Mesendoderm (in vitro differentiated cells): ENCODE data around the gene TMTC2.

Experiments used
- DNase-seq: peaks from one replicate; pipeline ENCODE4 v3.0.0; 2013
- H2AK5ac ChIP-seq: 2 replicates; pipeline ENCODE4 v1.6.1; 2013; ENCODE audit warnings: low read length, inconsistent platforms
- H2BK120ac ChIP-seq: 2 replicates; pipeline ENCODE4 v1.6.1; 2013; ENCODE audit warnings: low read depth, mild to moderate bottlenecking, low read length, moderate library complexity, mixed read lengths
- H2BK15ac ChIP-seq: replicated peaks from 2 replicates; pipeline ENCODE4 v1.6.1; 2013; ENCODE audit warnings: low read depth, mild to moderate bottlenecking, moderate library complexity
- H2BK5ac ChIP-seq: 2 replicates; pipeline ENCODE4 v1.6.1; 2013; ENCODE audit warnings: low read length, inconsistent platforms
- H3K18ac ChIP-seq: 2 replicates; pipeline ENCODE4 v1.6.1; 2013; ENCODE audit warnings: mild to moderate bottlenecking, low read length, mixed read lengths
- H3K23ac ChIP-seq: one replicate; pipeline ENCODE4 v1.6.1; 2013; ENCODE audit warnings: low read length
- H3K27ac ChIP-seq: 2 replicates; pipeline ENCODE4 v1.5.1; 2013; ENCODE audit warnings: low read depth, mild to moderate bottlenecking, inconsistent platforms, low read length, moderate library complexity
- H3K27me3 ChIP-seq: 2 replicates; pipeline ENCODE4 v1.6.1; 2013; ENCODE audit warnings: low read length, control low read depth, mild to moderate bottlenecking, inconsistent platforms; ENCODE audit not compliant: insufficient read depth, poor library complexity
- H3K36me3 ChIP-seq: 2 replicates; pipeline ENCODE4 v1.6.1; 2013; ENCODE audit warnings: low read length, inconsistent platforms; ENCODE audit not compliant: control insufficient read depth, insufficient read depth
- H3K4ac ChIP-seq: one replicate; pipeline ENCODE4 v1.6.1; 2013; ENCODE audit warnings: low read depth, mild to moderate bottlenecking, low read length, moderate library complexity
- H3K4me1 ChIP-seq: 2 replicates; pipeline ENCODE4 v1.6.1; 2013; ENCODE audit warnings: low read depth, low read length, inconsistent platforms; ENCODE audit not compliant: control insufficient read depth
- H3K4me2 ChIP-seq: 2 replicates; pipeline ENCODE4 v1.6.1; 2013; ENCODE audit warnings: low read length
- H3K4me3 ChIP-seq: 2 replicates; pipeline ENCODE4 v1.5.1; 2013; ENCODE audit warnings: mild to moderate bottlenecking, low read length
- H3K56ac ChIP-seq: one replicate; pipeline ENCODE4 v1.6.1; 2013; ENCODE audit warnings: low read length
- H3K79me1 ChIP-seq: 2 replicates; pipeline ENCODE4 v1.6.1; 2013; ENCODE audit warnings: low read length, inconsistent platforms
- H3K79me2 ChIP-seq: 2 replicates; pipeline ENCODE4 v1.6.1; 2013; ENCODE audit warnings: mild to moderate bottlenecking, low read length; ENCODE audit not compliant: control insufficient read depth, insufficient read depth
- H3K9ac ChIP-seq: 2 replicates; pipeline ENCODE4 v1.6.1; 2013; ENCODE audit warnings: low read length, inconsistent platforms
- H4K5ac ChIP-seq: one replicate; pipeline ENCODE4 v1.6.1; 2013; ENCODE audit warnings: low read length
- H4K8ac ChIP-seq: one replicate; pipeline ENCODE4 v1.6.1; 2013; ENCODE audit warnings: low read depth, mild to moderate bottlenecking, control low read depth, low read length, moderate library complexity
- WGBS: extraction: QIAGEN DNeasy Blood & Tissue Kit; methylation state at CpG from one replicate; pipeline ENCODE4 v1.1.7; 2013; ENCODE audit warnings: low lambda C conversion rate, missing lambda C conversion rate; ENCODE audit not compliant: insufficient coverage; ENCODE audit errors: extremely low coverage; 5-methylcytosine and 5-hydroxymethylcytosine counted together

The TMTC2 gene

DNA sequence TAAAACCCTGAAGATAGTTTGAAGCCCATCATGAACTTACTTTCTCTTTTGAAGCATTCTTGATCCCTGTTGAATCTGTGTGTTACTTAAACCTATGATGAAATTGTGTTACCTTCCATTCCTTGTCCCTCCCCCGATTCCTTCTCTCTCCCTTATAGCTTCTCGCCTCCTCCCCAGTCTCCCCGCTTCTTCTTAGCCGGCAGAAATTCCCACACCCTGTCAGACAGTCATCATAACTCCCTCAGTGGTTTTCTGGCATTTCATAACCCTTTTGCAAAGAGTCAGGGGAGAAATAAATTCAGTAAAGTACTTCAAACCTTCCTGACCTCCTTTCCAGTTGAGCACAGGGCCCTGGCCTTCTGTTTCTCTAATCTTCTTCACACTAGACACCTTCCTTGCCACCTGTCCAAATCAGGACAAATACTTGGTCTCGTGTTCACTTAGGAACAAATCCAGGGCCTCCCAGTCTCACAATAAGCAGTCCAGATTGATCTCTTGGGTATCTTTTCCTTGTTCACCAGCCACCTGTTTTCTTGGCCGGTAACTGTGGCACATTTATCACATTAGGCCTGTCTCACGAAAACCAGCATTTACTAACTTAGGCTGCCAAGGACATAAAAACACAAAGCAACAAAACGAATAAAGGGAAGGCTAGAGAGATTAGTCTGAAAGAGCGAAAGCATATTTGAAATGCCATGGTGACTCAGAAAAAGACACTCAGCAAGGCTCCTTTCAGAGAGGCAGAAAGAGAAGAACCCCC lies 355.9 kb downstream of the TMTC2 start:
- Histone ChIP-seq H3K18ac (peak overlapping the region; percentile 22), H3K56ac (peak overlapping the region; percentile 44), H3K36me3 (no peaks in the 10 kb centered on the region), H2AK5ac (no peak overlapping the region), H3K79me2 (no peaks in the 10 kb centered on the region), H3K4ac (peak overlapping the region; percentile 48), H4K8ac (no peak overlapping the region), H3K27me3 (no peaks in the 10 kb centered on the region), H3K4me2 (no peak overlapping the region), H3K23ac (no peak overlapping the region), H2BK120ac (no peak overlapping the region), H2BK5ac (no peak overlapping the region), H3K27ac (peak overlapping the region; percentile 38), H3K4me3 (no peak overlapping the region), H3K79me1 (no peaks in the 10 kb centered on the region), H2BK15ac (no peak overlapping the region), H3K4me1 (peaks cover 3% of the 10 kb centered on the region), H4K5ac (no peak overlapping the region), H3K9ac (no peak overlapping the region)
- no CpG with 5 or more reads among the region's 9 CpGs for WGBS
- peak; percentile 50 for DNase-seq

DNA sequence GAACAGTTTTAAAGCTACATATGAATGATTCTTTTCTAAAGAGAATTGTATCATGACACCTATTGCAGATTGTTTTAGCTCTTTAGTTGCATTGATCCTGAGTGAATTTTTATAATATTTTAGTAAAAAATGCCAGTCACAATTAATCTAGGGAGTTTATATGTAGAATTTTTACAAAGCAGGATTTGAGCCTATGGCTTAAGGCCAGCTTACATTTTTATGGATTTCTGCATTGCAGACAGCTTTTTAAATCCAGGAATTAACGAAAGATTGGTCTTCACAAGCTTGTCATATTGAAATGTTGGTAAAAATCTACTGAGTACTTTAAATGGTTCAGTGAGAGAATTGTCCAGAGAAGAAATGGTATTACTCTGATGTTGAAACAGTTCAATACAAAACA lies 358.0 kb downstream of the TMTC2 start:
- H3K27ac ChIP-seq = no peak overlapping the region
- no peak overlapping the region for H4K8ac ChIP-seq
- no peak overlapping the region for H3K56ac ChIP-seq
- peaks cover 3% of the 10 kb centered on the region for H3K4me1 ChIP-seq
- no peaks in the 10 kb centered on the region for H3K79me1 ChIP-seq
- no peak overlapping the region for H3K23ac ChIP-seq
- no peak overlapping the region for H2BK120ac ChIP-seq
- DNase-seq = no peak
- H3K4me3 ChIP-seq = no peak overlapping the region
- H4K5ac ChIP-seq = no peak overlapping the region
- H3K18ac ChIP-seq = no peak overlapping the region
- no peak overlapping the region for H2BK5ac ChIP-seq
- H3K9ac ChIP-seq = no peak overlapping the region
- no peaks in the 10 kb centered on the region for H3K36me3 ChIP-seq
- no peaks in the 10 kb centered on the region for H3K79me2 ChIP-seq
- H3K27me3 ChIP-seq = no peaks in the 10 kb centered on the region
- H3K4me2 ChIP-seq = no peak overlapping the region
- no peak overlapping the region for H2BK15ac ChIP-seq
- WGBS = no CpG with 5 or more reads among the region's 1 CpG
- H3K4ac ChIP-seq = no peak overlapping the region
- H2AK5ac ChIP-seq = no peak overlapping the region

GRCh38 chr12:83046019-83046418 lies 359.3 kb downstream of the TMTC2 start:
- H2BK15ac ChIP-seq = no peak overlapping the region
- H3K4me1 ChIP-seq = peaks cover 3% of the 10 kb centered on the region
- no peaks in the 10 kb centered on the region for H3K79me2 ChIP-seq
- H2AK5ac ChIP-seq = no peak overlapping the region
- H2BK5ac ChIP-seq = no peak overlapping the region
- H3K4ac ChIP-seq = no peak overlapping the region
- no peak overlapping the region for H3K4me3 ChIP-seq
- H3K27ac ChIP-seq = no peak overlapping the region
- no peak overlapping the region for H4K5ac ChIP-seq
- no peaks in the 10 kb centered on the region for H3K27me3 ChIP-seq
- no peak overlapping the region for H2BK120ac ChIP-seq
- no peaks in the 10 kb centered on the region for H3K79me1 ChIP-seq
- no peak overlapping the region for H3K4me2 ChIP-seq
- H3K23ac ChIP-seq = no peak overlapping the region
- no peaks in the 10 kb centered on the region for H3K36me3 ChIP-seq
- H3K56ac ChIP-seq = no peak overlapping the region
- no peak overlapping the region for H4K8ac ChIP-seq
- no CpG with 5 or more reads among the region's 5 CpGs for WGBS
- DNase-seq = no peak
- H3K9ac ChIP-seq = no peak overlapping the region
- H3K18ac ChIP-seq = no peak overlapping the region

- H2BK15ac ChIP-seq = no peak overlapping the region
- H3K56ac ChIP-seq = no peak overlapping the region
- no peaks in the 10 kb centered on the region for H3K79me1 ChIP-seq
- no peaks in the 10 kb centered on the region for H3K4me1 ChIP-seq
- no peaks in the 10 kb centered on the region for H3K27me3 ChIP-seq
- H4K8ac ChIP-seq = no peak overlapping the region
- H2AK5ac ChIP-seq = no peak overlapping the region
- no peak overlapping the region for H3K4me3 ChIP-seq
- no CpG with 5 or more reads among the region's 5 CpGs for WGBS
- H3K79me2 ChIP-seq = no peaks in the 10 kb centered on the region
- H2BK120ac ChIP-seq = no peak overlapping the region
- H3K36me3 ChIP-seq = no peaks in the 10 kb centered on the region
- no peak overlapping the region for H3K27ac ChIP-seq
- no peak for DNase-seq
- H2BK5ac ChIP-seq = no peak overlapping the region
- H3K18ac ChIP-seq = no peak overlapping the region
- no peak overlapping the region for H3K4ac ChIP-seq
- H4K5ac ChIP-seq = no peak overlapping the region
- no peak overlapping the region for H3K4me2 ChIP-seq
- H3K9ac ChIP-seq = no peak overlapping the region
- H3K23ac ChIP-seq = no peak overlapping the region
These were observed 362.6 kb downstream of the TMTC2 start for GRCh38 chr12:83049306-83049705.

DNA sequence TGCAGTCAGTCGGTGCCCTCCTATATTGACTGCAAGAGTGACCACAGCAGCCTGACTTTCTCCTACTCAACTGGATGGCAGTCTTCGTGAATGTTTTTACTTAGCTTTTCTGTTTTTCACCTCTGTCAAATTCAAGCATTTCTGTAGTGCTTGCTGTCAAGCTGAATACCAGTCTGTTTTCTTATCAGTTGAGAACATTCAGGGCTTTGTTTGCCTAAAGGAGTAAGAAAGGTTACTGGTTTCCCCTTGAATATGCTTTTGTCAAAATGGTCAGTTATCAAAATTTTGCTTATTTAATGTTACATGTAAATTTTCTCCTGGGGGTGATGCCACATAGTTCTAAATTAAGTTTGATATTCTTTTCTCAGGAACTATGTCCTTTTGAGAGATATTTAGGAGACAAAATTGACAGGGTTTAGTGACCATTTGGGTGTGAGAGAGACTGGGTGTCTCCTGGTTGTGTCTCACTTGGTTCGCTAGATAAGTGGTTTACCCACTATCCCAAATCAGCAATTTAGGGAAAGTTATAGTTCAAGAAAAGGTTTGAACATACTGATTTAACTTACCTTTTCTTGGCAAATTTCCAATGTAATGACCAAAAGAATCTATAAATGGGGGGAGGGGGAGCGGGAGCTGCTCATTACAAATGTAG lies 366.3 kb downstream of the TMTC2 start:
- Histone ChIP-seq H2BK15ac (no peak overlapping the region), H3K4me1 (no peaks in the 10 kb centered on the region), H2BK5ac (no peak overlapping the region), H3K4me2 (no peak overlapping the region), H3K79me1 (no peaks in the 10 kb centered on the region), H2AK5ac (no peak overlapping the region), H3K4me3 (no peak overlapping the region), H3K79me2 (no peaks in the 10 kb centered on the region), H3K27ac (no peak overlapping the region), H3K56ac (no peak overlapping the region), H3K36me3 (no peaks in the 10 kb centered on the region), H3K18ac (no peak overlapping the region), H4K5ac (no peak overlapping the region), H3K9ac (no peak overlapping the region), H3K23ac (no peak overlapping the region), H2BK120ac (no peak overlapping the region), H3K27me3 (no peaks in the 10 kb centered on the region), H3K4ac (no peak overlapping the region), H4K8ac (no peak overlapping the region)
- WGBS = no CpG with 5 or more reads among the region's 4 CpGs
- DNase-seq = peak; percentile 69
